Activated CD8-positive, alpha-beta memory T cell treated with anti-CD3 and anti-CD28 coated beads for 24 hours (primary cell): Measurements from ENCODE around the gene ABHD6.
"Not testable (repeated sequence)": the region's sequence is repeated elsewhere in the genome, so short reads cannot be mapped to it uniquely, and the experiment has no call there.

Experiments
- DNase-seq: peaks from one replicate; pipeline ENCODE4 v3.0.0-alpha.2; 2020

ABHD6 gene

GRCh38 chr3:58210761-58211460, 26.7 kb upstream of the ABHD6 start, which contains the start of gene DNASE1L3:
DNASE1L3 (minus strand) TSS chr3:58210972; CDS start chr3:58210906, 66 bp downstream.
- no peak for DNase-seq

GRCh38 chr3:58214484-58215316, 22.9 kb upstream of the ABHD6 start:
- DNase-seq, result peak; percentile 62

GRCh38 chr3:58215317-58216025, 22.1 kb upstream of the ABHD6 start:
- DNase-seq, result no peak

GRCh38 chr3:58216496-58217195, 20.9 kb upstream of the ABHD6 start:
- no peak for DNase-seq

DNA sequence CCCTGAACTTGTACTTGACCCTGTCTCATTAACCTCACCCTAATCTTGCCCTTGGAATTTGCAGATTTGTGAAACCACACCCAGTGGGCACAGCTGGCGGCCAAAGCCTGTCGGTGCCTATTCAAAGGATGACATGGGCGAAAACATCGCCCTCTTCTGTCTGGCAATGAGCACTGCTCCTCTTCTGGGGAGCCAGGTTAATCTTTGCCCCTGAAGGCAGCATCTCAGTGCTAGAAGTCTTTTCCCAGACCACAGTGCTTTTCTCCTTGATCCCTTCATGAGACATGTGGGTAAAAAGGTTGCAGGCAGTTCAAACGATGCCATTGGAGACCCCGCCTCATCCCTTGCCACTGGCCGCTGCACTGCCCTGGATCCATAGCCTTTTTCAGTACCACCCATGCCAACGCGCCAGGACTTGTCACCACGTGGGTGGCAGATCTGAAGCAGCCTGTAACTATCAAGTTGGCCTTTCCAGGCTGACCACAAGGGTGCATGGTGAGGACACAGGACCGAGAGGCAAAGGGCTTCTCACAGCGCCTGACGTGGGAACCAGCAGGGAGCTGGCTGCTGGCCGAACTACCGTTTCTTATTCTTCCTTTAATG, 20.3 kb upstream of the ABHD6 start:
- DNase-seq, result peak; percentile 79

- DNase-seq, result no peak
Measured at GRCh38 chr3:58218904-58219303, 18.7 kb upstream of the ABHD6 start.

GRCh38 chr3:58222161-58222724, 15.3 kb upstream of the ABHD6 start:
- DNase-seq, result no peak

GRCh38 chr3:58223855-58224254, 13.7 kb upstream of the ABHD6 start:
- DNase-seq, result no peak

DNA sequence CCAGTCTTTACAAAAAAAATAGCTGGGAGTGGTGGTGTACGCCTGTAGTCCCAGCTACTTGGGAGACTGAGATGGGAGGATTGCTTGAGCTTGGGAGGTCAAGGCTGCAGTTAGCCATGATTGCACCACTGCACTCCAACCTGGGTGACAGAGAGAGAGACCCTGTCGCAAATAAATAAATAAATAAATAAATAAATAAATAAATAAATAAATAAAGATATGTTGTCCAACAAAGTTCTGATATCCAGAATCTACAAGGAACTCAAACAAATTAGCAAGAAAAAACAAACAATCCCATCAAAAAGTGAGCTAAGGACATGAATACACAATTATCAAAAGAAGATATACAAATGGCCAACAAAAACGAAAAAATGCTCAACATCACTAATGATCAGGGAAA, 9.7 kb upstream of the ABHD6 start:
- not testable (repeated sequence) for DNase-seq

DNA sequence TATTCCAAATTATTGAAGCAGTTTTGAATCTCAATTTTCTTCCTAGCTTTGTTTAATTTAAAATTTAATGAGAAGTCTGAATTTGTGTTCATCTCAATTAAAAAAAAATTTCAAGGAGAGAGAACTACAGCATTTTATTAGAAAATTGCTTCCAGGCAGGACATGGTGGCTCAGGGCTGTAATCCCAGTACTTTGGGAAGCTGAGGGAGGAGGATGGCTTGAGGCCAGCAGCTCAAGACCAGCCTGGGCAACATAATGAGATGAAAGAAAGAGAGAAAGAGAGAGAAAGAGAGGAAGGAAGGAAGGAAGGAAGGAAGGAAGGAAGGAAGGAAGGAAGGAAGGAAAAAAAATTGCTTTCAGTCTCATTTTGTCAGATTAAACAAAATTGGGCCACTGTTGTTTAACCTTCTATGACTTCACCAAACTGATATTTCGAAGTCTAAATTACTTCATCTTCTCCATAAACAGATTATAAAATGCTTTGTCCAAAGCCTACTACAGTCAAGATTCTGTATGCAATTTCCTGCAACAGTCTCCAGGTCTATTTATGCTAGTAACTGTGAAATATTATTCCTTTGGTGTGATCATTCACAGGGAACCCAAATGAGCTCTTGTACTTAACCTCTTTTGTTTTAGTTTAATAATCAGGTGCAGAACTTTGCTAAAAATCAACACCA, 6.6 kb upstream of the ABHD6 start:
- DNase-seq, result no peak

DNA sequence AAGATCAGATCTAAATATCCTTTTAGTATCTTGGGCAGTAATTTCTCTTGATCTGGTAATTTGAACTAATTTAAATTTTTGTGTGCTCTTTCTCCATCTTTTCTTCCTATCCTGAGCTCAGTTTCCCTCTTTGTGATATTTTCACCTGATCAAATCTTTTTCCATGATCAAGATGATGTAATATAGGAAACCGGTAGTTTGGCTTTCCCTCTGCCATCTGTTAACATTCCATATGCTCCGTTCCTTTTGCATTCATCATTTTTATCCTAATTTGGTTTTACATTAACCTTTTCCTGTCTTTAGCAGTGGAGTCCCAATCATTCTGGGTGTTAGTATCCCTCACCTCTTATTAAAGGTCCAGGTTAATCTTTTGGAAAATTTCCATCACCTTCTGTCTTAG, 5.9 kb upstream of the ABHD6 start:
- DNase-seq, result no peak

GRCh38 chr3:58234516-58234931, 3.1 kb upstream of the ABHD6 start:
- no peak for DNase-seq

DNA sequence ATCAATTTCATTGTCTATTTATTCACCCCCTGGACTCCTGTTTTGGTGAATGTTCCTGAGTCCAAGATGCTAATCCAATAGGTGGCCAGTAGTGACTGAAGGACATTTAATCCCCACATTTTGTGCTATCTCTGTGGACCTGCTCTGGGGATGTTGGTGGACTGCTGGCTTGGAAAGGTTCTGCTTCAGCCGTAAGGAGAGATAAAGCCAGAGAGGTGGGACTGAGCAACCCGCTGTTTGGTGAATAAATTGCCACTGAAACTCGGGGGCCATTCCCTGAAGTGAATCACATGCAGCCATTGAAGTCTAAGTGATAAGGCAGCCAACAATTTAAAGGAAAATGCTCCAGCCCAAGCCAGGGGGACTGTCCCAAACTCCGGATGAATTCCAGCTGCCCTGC, 1.6 kb upstream of the ABHD6 start:
- no peak for DNase-seq

DNA sequence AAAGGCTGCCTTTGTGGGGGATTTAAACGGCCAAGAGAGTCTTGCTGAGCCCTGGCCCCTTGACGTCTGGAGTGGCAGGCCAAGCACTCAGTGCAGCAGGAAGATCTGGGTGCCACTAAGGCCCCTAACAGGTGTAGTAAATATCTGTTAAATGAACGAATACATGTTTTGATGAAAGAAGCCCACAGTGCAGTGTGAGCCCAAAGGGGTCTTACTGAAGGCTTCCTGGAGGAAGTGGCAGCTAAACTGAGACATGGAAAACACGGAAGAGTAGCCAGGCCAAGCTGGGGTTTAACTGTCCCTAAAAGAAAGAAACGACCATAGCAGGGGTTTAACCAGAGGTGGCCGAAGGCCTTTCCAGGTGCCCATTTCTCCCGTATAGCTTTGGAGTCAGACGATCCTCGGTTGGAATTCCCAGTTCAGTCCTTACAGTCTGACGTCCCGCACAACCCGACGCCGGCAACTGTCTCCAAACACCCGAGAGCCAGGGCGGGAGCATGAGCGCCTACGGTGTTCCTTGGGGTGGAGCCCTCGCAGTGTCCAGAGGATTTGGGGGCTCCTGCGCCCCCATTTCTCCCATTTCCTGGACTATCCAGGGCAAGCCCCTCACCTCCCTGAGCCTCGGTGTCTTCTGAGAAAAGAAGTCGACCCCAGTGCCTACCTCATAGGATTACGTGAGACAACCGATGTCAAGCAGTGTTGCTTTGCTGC, 910 bp upstream of the ABHD6 start:
- no peak for DNase-seq

- DNase-seq, result peak; percentile 78
Measured at GRCh38 chr3:58237941-58238681, 519 bp downstream of the ABHD6 start.

DNA sequence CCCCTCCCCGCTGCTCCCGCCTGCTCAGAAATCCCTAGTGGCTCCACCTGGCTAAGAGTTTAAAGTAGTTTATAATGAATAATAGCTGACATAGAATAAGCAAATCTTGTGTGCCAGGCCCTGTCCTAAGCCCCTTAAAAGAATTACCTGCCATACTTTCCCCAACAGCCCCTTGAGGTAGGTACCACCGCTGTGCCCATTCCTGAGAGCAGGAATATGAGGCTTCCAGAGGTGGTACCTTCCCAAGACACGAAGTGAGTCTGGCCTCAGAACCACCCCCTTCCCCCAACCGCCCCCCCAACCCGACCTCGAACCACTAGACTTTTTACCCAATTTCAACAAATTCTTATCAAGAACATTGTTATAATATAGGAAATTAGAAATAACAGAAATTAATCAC, 1.2 kb downstream of the ABHD6 start:
- DNase-seq, result no peak

- DNase-seq, result no peak
Measured at GRCh38 chr3:58241306-58242044, 3.9 kb downstream of the ABHD6 start.

DNA sequence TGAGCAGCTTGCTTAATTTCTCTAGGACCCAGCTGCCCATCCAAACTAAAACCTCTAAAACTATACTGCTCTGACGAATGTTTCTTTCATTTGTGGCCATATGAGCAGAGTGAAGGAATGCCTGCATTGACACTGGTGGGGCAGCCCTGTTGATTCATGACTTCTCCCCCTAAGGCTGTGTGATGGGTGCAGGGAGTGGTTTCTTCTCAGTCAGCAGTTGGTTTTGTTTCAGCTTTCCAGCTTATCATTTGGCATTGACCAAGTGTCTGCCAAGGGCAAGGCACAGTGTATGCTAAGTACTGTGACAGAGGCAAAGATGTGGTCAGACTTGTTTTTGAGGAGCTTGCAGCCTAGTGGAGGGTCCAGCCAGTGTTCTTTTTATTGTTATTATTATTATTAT, 4.7 kb downstream of the ABHD6 start:
- no peak for DNase-seq

DNA sequence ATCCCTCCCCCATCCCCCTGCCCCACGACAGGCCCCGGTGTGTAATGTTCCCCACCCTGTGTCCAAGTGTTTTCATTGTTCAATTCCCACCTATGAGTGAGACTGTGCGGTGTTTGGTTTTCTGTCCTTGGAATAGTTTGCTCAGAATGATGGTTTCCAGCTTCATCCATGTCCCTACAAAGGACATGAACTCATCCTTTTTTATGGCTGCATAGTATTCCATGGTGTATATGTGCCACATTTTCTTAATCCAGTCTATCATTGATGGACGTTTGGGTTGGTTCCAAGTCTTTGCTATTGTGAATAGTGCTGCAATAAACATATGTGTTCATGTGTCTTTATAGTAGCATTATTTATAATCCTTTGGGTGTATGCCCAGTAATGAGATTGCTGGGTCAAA, 5.3 kb downstream of the ABHD6 start:
- not testable (repeated sequence) for DNase-seq
